GM12874 (cell line): ENCODE data around the gene OGA.

Source experiments
- TF ChIP-seq, protein P1 (sequence below): IDR thresholded peaks from 2 replicates; pipeline ENCODE4 v1.5.1; 2011; ENCODE audit warnings: low read depth, mild to moderate bottlenecking, control low read depth, low read length, moderate library complexity; ENCODE audit not compliant: insufficient read depth

OGA gene

GRCh38 chr10:101814466-101815071 lies 3.7 kb downstream of the OGA start:
- TF ChIP-seq, protein P1, sequence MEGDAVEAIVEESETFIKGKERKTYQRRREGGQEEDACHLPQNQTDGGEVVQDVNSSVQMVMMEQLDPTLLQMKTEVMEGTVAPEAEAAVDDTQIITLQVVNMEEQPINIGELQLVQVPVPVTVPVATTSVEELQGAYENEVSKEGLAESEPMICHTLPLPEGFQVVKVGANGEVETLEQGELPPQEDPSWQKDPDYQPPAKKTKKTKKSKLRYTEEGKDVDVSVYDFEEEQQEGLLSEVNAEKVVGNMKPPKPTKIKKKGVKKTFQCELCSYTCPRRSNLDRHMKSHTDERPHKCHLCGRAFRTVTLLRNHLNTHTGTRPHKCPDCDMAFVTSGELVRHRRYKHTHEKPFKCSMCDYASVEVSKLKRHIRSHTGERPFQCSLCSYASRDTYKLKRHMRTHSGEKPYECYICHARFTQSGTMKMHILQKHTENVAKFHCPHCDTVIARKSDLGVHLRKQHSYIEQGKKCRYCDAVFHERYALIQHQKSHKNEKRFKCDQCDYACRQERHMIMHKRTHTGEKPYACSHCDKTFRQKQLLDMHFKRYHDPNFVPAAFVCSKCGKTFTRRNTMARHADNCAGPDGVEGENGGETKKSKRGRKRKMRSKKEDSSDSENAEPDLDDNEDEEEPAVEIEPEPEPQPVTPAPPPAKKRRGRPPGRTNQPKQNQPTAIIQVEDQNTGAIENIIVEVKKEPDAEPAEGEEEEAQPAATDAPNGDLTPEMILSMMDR: no peak

DNA sequence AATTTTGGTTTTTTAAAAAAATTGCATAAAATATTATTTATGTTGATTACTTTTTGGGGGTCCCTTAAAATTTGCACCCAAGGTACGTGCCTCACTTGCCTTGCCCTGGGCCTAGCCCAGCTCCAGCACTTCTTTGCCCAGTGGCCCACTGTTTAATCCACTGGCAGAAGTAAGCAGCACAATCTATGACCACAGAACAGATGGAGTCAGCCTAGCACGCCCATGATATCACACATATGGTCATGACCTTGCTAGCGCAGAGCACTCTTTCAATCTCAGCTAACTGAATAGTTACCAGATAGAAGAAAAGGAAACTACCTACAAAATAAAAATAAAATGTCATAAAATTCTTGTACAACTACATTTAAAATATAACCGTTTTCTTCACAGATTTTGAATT lies 5.6 kb downstream of the OGA start:
- TF ChIP-seq, protein P1: no peak

DNA sequence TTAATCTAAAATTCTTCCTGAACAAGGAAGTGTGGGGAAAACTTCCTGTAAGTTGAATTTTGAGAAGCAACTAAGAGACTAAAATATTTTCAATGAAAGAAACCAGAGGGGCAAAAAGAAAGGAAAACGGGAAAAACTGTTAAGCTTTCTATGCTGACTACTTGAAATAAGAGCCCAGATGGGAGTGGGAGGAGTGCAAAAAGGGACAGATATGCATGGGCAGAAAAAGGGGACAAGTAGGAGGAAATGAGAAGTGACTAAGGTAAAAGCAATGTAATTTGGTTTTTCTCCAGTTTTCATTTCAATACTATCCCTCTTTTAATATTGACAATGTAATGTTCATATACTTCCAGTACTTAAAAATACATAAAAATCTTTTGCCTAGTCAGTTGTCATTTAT lies 11.1 kb downstream of the OGA start:
- TF ChIP-seq, protein P1: no peak

- TF ChIP-seq, protein P1: no peak
Observed at GRCh38 chr10:101803511-101803910, 14.7 kb downstream of the OGA start.

- TF ChIP-seq, protein P1: no peak
Observed at GRCh38 chr10:101797403-101798059, 20.7 kb downstream of the OGA start.

- TF ChIP-seq, protein P1: no peak
Observed at GRCh38 chr10:101793526-101793925, 24.7 kb downstream of the OGA start.

GRCh38 chr10:101789686-101790085 lies 28.6 kb downstream of the OGA start:
- TF ChIP-seq, protein P1: no peak
